ENCODE results near the gene TMEM202. TPM values are rescaled to one million over a fixed set of nuclear protein-coding genes. Genes with fewer than 3 reads are reported as not detected.

Gene TMEM202
- not detected in 2 replicates for polyA plus RNA-seq (2011; rRNA removed)
- polyA minus RNA-seq (2011; rRNA and poly(A)+ RNA removed): not detected in 2 replicates

GRCh38 chr15:72397796-72398588 lies at the start of gene TMEM202:
TSS of gene TMEM202 (plus strand) at chr15:72398305. CDS start at chr15:72398327, 22 bp downstream.
- DNase-seq (ENCODE audit: low read depth): no peak
- no peaks in the 10 kb centered on the region for H3K36me3 ChIP-seq (ENCODE audit: control insufficient read depth, insufficient read depth, low read length)
- no peak within 1 kb of the TSS for H3K4me3 ChIP-seq (ENCODE audit: low read depth, low read length)
- ChIA-PET CTCF (no interaction called here), POLR2A (no interaction called here)
- peaks cover 1% of the 10 kb centered on the region; the same call in 1 of the 2 replicates for H3K27me3 ChIP-seq (ENCODE audit: control insufficient read depth, insufficient read depth, low read length)
- TF ChIP-seq CTCF (IDR thresholded peaks at IDR 0.05; ENCODE audit: insufficient read depth, low read depth, low read length): no peak

GRCh38 chr15:72353266-72353665 lies 44.8 kb upstream of the TMEM202 start:
- POLR2A ChIA-PET: no interaction called here
- Histone ChIP-seq H3K4me3 (ENCODE audit: low read depth, low read length) (no peak overlapping the region), H3K27me3 (ENCODE audit: control insufficient read depth, insufficient read depth, low read length) (no peaks in the 10 kb centered on the region), H3K36me3 (ENCODE audit: control insufficient read depth, insufficient read depth, low read length) (peaks cover 14% of the 10 kb centered on the region)
- no peak for TF ChIP-seq CTCF (IDR thresholded peaks at IDR 0.05; ENCODE audit: insufficient read depth, low read depth, low read length)
- CTCF ChIA-PET: no interaction called here
- DNase-seq (ENCODE audit: low read depth): no peak

DNA sequence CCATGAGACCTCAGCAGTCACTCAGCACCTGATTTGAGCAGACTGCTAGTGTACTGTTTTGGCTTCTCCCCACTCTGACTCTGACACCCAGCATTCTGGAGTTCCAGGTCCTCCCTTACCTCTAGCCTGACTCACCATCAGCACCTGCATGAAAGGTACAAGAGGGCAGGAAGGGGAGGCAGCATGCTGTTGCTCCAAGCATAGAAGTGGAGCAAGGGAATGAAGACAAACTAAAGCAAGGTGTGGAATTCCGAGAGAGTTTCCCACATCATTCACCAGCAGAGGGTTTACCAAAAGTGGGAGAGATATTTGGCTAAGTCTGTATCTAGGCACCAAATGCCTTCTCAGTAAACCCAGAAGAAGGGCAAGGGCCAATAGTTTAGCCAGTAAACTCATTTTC lies 43.6 kb upstream of the TMEM202 start:
- CTCF ChIA-PET: no interaction called here
- Histone ChIP-seq H3K36me3 (ENCODE audit: control insufficient read depth, insufficient read depth, low read length) (peaks cover 11% of the 10 kb centered on the region), H3K27me3 (ENCODE audit: control insufficient read depth, insufficient read depth, low read length) (no peaks in the 10 kb centered on the region), H3K4me3 (ENCODE audit: low read depth, low read length) (no peak overlapping the region)
- TF ChIP-seq CTCF (IDR thresholded peaks at IDR 0.05; ENCODE audit: insufficient read depth, low read depth, low read length): no peak
- DNase-seq (ENCODE audit: low read depth): no peak
- POLR2A ChIA-PET: no interaction called here

GRCh38 chr15:72358121-72358520 lies 40.0 kb upstream of the TMEM202 start:
- no peak for TF ChIP-seq CTCF (IDR thresholded peaks at IDR 0.05; ENCODE audit: insufficient read depth, low read depth, low read length)
- no peak overlapping the region for H3K4me3 ChIP-seq (ENCODE audit: low read depth, low read length)
- CTCF ChIA-PET: interaction anchor here (0.7 kb wide), 1 partner anchor 12 kb away, joined by 3 read pairs; no protein-coding TSS in a partner anchor
- H3K27me3 ChIP-seq (ENCODE audit: control insufficient read depth, insufficient read depth, low read length): no peaks in the 10 kb centered on the region
- DNase-seq (ENCODE audit: low read depth): no peak
- POLR2A ChIA-PET: no interaction called here
- peaks cover 5% of the 10 kb centered on the region; the same call in 1 of the 2 replicates for H3K36me3 ChIP-seq (ENCODE audit: control insufficient read depth, insufficient read depth, low read length)

DNA sequence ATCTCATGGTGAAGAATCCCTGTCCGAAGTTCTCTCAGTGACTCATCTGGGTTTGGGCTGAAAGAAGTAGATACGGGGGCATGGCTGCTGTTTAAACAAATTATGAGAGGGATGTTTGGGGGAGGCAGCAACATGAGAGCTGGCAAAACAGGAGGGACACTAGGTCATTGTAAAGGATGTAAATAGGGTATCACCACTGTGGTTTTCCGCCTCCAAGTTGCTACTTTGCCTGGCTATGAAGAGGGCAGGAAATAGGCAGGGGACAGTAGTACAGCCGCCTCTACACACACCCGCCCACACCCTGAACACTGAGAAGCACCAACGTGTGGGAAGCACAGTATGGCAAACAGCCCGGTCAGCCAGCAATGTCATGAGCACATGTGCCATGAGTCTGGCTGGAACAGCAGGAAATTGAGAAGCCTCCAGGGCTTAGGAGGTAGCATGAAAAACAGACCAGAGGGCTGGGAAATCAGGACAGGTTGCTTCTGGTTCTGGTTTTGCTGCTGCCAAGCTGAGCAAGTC lies 39.4 kb upstream of the TMEM202 start:
- ChIA-PET POLR2A (no interaction called here), CTCF (no interaction called here)
- no peak for TF ChIP-seq CTCF (IDR thresholded peaks at IDR 0.05; ENCODE audit: insufficient read depth, low read depth, low read length)
- Histone ChIP-seq H3K27me3 (ENCODE audit: control insufficient read depth, insufficient read depth, low read length) (no peaks in the 10 kb centered on the region), H3K36me3 (ENCODE audit: control insufficient read depth, insufficient read depth, low read length) (peaks cover 5% of the 10 kb centered on the region; the same call in 1 of the 2 replicates), H3K4me3 (ENCODE audit: low read depth, low read length) (no peak overlapping the region)
- DNase-seq (ENCODE audit: low read depth): peak; percentile 79
